Measurements from ENCODE around the gene LRFN2.

LRFN2 gene

GRCh38 chr6:40585223-40585622, 1.9 kb downstream of the LRFN2 start:
- no peak for TF ChIP-seq CTCF (IDR thresholded peaks at IDR 0.05; ENCODE audit: low read depth, low read length)
- DNase-seq (ENCODE audit: low read depth, low spot score) = no peak
- no peak overlapping the region for H3K4me3 ChIP-seq (ENCODE audit: low read depth, low read length)
- in situ Hi-C loops (cut with HindIII; ENCODE audit: low sequenced_read_pairs) = no loop called here

- DNase-seq (ENCODE audit: low read depth, low spot score) = no peak
- no peak for TF ChIP-seq CTCF (IDR thresholded peaks at IDR 0.05; ENCODE audit: low read depth, low read length)
- in situ Hi-C loops (cut with HindIII; ENCODE audit: low sequenced_read_pairs) = no loop called here
- no peak overlapping the region for H3K4me3 ChIP-seq (ENCODE audit: low read depth, low read length)
Measured at GRCh38 chr6:40584741-40585140, 2.4 kb downstream of the LRFN2 start.

- in situ Hi-C loops (cut with HindIII; ENCODE audit: low sequenced_read_pairs) = no loop called here
- DNase-seq (ENCODE audit: low read depth, low spot score) = no peak
- no peak for TF ChIP-seq CTCF (IDR thresholded peaks at IDR 0.05; ENCODE audit: low read depth, low read length)
- H3K4me3 ChIP-seq (ENCODE audit: low read depth, low read length) = no peak overlapping the region
Measured at GRCh38 chr6:40583709-40584108, 3.5 kb downstream of the LRFN2 start.

- in situ Hi-C loops (cut with HindIII; ENCODE audit: low sequenced_read_pairs) = no loop called here
- H3K4me3 ChIP-seq (ENCODE audit: low read depth, low read length) = no peak overlapping the region
- TF ChIP-seq CTCF (IDR thresholded peaks at IDR 0.05; ENCODE audit: low read depth, low read length) = no peak
- DNase-seq (ENCODE audit: low read depth, low spot score) = no peak
Measured at GRCh38 chr6:40582892-40583291, 4.3 kb downstream of the LRFN2 start.

GRCh38 chr6:40579101-40579500, 8.1 kb downstream of the LRFN2 start:
- no peak for DNase-seq (ENCODE audit: low read depth, low spot score)
- in situ Hi-C loops (cut with HindIII; ENCODE audit: low sequenced_read_pairs) = no loop called here
- TF ChIP-seq CTCF (IDR thresholded peaks at IDR 0.05; ENCODE audit: low read depth, low read length) = no peak

GRCh38 chr6:40577672-40578071, 9.5 kb downstream of the LRFN2 start:
- DNase-seq (ENCODE audit: low read depth, low spot score) = no peak
- H3K4me3 ChIP-seq (ENCODE audit: low read depth, low read length) = no peak overlapping the region
- in situ Hi-C loops (cut with HindIII; ENCODE audit: low sequenced_read_pairs) = no loop called here
- TF ChIP-seq CTCF (IDR thresholded peaks at IDR 0.05; ENCODE audit: low read depth, low read length) = no peak

More at GRCh38 chr6:40579101-40579500, 8.1 kb downstream of the LRFN2 start:
- no peak overlapping the region for H3K4me3 ChIP-seq (ENCODE audit: low read depth, low read length)

- DNase-seq (ENCODE audit: low read depth, low spot score) = no peak
- no peak overlapping the region for H3K4me3 ChIP-seq (ENCODE audit: low read depth, low read length)
- no peak for TF ChIP-seq CTCF (IDR thresholded peaks at IDR 0.05; ENCODE audit: low read depth, low read length)
- in situ Hi-C loops (cut with HindIII; ENCODE audit: low sequenced_read_pairs) = no loop called here
Measured at GRCh38 chr6:40573221-40573620, 13.9 kb downstream of the LRFN2 start.

All from astrocyte of the spinal cord (primary cell).